ENCODE measurements around the gene LRRC4B. TPM values are rescaled to one million over a fixed set of nuclear protein-coding genes. Genes with fewer than 3 reads are reported as not detected.

LRRC4B gene
- total RNA-seq, 4 donors from 2014 or later: 0.33 to 0.81 (median 0.34) TPM; not detected in 1

DNA sequence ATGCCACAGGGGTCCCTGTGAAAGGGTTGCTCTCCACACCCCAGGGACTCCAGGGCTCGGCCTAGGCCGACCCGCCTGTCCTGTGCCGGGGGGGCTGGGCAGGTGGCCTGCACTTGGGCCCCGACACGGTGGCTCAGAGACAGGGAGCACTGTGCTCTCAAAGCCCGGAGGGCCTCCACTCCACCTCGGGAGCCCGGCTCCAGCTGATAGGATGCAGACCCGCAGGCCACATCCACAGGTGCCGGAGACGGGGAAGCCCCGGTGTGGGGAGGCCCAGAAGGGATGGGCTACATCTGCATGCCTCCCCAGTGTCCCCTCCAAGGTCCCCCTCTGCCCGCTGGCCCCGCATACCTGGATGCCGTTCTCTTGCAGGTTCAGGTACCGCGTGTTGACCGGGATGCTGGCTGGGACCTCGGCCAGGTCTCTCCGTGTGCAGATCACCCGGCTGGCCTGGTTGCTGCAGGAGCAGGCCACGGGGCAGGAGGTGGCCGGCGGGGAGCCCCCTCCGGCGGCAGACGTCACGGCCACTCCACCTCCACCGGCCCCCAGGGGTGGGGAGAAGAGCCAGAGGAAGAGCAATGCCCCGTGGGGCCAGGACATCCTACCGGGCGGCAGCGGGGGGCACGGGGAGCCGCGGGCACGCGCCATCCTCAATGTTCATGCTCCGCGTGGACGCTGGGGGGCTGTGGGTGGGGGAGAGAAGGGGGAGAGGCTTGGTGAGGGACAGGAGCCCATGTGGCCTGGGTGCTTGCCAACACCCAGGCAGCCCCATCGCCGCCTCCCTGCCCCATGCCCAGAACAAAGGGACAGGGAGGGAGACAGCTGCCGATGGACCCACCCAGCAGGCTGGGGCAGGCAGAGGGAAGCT, 19.8 kb downstream of the LRRC4B start:
- in situ Hi-C loops (cut with MboI; ENCODE audit: low sequenced_read_pairs in 4 of 4) (loop anchor here in 3 of 4 donors (25.0 kb wide), 1 partner anchor 239 kb away; the partner anchor contains the start of gene ACP4 (in 3 of the 3)), intact Hi-C loops (cut with DNase I; ENCODE audit: low total_unique reads) (no loop called here)
- Histone ChIP-seq H3K4me3 (no peak overlapping the region), H3K27ac (no peak overlapping the region), H3K9me3 (no peaks in the 10 kb centered on the region), H3K4me1 (no peaks in the 10 kb centered on the region), H3K36me3 (no peaks in the 10 kb centered on the region), H3K27me3 (peaks cover 14 to 25% (median 23%) of the 10 kb centered on the region in 3 donors)
- DNase-seq: no peak
- no peak for ATAC-seq
- TF ChIP-seq, protein P1, sequence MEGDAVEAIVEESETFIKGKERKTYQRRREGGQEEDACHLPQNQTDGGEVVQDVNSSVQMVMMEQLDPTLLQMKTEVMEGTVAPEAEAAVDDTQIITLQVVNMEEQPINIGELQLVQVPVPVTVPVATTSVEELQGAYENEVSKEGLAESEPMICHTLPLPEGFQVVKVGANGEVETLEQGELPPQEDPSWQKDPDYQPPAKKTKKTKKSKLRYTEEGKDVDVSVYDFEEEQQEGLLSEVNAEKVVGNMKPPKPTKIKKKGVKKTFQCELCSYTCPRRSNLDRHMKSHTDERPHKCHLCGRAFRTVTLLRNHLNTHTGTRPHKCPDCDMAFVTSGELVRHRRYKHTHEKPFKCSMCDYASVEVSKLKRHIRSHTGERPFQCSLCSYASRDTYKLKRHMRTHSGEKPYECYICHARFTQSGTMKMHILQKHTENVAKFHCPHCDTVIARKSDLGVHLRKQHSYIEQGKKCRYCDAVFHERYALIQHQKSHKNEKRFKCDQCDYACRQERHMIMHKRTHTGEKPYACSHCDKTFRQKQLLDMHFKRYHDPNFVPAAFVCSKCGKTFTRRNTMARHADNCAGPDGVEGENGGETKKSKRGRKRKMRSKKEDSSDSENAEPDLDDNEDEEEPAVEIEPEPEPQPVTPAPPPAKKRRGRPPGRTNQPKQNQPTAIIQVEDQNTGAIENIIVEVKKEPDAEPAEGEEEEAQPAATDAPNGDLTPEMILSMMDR (IDR thresholded peaks at IDR 0.05 in 4 of 5, conservative IDR thresholded peaks at IDR 0.05 in 1 of 5): no peak
- no peak for TF ChIP-seq POLR2A (IDR thresholded peaks at IDR 0.05)

DNA sequence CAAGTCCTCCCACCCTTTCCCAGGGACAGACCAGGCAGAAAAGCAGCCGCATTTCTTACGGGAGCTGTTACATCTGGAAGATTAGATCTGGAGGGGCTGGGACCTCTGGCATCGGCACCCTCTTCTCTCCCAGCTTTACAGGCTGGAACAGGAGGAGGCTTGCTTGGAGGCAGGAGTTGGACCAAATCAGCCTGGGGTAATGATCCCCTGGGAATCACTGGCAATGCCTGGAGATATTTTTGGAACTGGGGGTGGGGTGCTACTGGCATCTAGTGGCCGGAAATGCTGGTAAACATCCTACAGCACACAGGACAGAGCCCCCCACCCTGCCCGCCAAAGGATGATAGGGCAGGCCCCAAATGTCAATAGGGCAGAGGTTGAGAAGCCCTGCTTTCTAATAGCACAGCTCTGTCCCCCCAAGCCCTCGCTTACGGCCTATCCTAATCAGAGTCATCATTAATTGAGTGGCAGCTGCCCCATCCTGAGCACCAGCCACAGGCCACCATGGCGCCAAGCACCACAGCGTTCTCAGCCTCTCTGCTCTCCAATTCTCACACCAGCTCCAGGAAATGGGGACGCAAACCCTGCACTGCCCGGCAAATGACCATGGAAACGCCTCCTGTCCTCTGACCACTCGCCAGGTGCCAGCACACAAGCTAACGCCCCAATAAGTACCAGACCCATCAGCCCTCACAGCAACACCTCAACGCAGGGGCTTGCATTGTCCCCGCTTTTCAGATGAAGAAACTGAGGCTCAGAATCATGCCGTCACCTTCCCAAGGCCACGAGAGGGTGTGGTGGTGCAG, 20.6 kb downstream of the LRRC4B start:
- Histone ChIP-seq H3K27me3 (peaks cover 6 to 16% (median 15%) of the 10 kb centered on the region in 3 donors), H3K4me3 (no peak overlapping the region), H3K4me1 (no peaks in the 10 kb centered on the region), H3K27ac (no peak overlapping the region), H3K36me3 (no peaks in the 10 kb centered on the region), H3K9me3 (no peaks in the 10 kb centered on the region)
- TF ChIP-seq, protein P1 (IDR thresholded peaks at IDR 0.05 in 4 of 5, conservative IDR thresholded peaks at IDR 0.05 in 1 of 5): peak in 3 of 5 experiments; percentile 23 to 40 (median 25)
- no peak for TF ChIP-seq POLR2A (IDR thresholded peaks at IDR 0.05)
- in situ Hi-C loops (cut with MboI; ENCODE audit: low sequenced_read_pairs in 4 of 4) (loop anchor here in 3 of 4 donors (25.0 kb wide), 1 partner anchor 240 kb away; the partner anchor contains the start of gene ACP4 (in 3 of the 3)), intact Hi-C loops (cut with DNase I; ENCODE audit: low total_unique reads) (no loop called here)
- DNase-seq: no peak
- no peak for ATAC-seq

DNA sequence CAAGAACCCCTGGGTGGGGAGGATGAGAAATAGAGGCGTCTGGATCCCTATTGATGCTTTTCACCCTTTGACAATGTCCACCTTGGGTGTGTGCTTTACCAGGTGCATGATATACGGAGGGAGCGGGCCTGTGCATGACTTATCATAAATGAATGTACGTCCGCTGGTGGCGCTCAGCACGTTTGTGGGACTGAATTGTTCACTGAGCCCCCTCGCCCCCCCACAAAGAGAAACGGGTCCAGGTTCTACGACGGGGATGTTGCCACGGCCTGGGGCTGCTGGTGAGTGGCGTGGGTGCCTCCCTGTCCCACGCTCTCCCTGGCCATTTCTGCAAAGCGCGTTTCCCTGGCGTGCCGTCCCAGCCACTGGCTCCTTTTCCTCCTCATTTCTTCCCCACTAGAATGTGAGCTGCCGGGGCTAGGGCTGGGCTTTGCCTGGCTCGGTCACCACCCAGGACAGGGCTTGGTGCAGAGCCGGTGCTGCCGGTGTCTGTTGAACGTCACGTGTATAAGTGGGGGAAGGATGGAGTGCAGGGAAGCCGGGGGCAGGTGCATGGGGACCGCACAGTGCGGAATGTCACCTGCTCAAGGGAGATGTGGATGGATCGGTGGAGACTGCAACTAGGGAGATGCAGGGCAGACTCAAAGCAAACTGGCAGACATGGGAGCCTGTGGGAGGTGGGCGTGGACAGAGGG, 21.6 kb downstream of the LRRC4B start:
- in situ Hi-C loops (cut with MboI; ENCODE audit: low sequenced_read_pairs in 4 of 4): loop anchor here in 3 of 4 donors (25.0 kb wide), 1 partner anchor 241 kb away; the partner anchor contains the start of gene ACP4 (in 3 of the 3)

DNA sequence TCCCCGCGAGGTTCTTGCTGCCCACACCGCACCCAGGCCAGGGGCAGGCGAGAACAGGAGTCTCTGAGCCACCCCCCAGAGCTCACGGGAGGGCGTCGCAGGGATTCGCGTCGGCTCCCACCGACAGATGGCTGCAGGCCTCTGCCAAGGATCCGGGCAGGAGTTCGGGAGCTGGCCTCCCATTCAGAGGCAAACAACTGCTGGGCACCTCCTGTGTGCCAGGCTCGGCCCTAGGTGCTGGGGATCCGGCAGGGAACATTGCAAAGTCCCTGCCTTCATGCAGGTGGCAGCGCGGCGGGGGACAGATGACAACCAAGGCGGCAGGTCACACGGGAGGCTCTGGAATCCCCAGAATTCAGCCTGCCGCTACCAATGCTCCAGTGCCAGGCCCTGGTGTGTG, 25.3 kb downstream of the LRRC4B start:
- H3K27me3 ChIP-seq: peaks cover 0 to 4% (median 0%) of the 10 kb centered on the region in 3 donors
- intact Hi-C loops (cut with DNase I; ENCODE audit: low total_unique reads) (no loop called here), in situ Hi-C loops (cut with MboI; ENCODE audit: low sequenced_read_pairs in 4 of 4) (loop anchor here in 3 of 4 donors (25.0 kb wide), 1 partner anchor 244 kb away; the partner anchor contains the start of gene ACP4 (in 3 of the 3))
- TF ChIP-seq, protein P1 (IDR thresholded peaks at IDR 0.05 in 4 of 5, conservative IDR thresholded peaks at IDR 0.05 in 1 of 5): no peak
- TF ChIP-seq POLR2A (IDR thresholded peaks at IDR 0.05): no peak
- no peak overlapping the region for H3K27ac ChIP-seq
- H3K4me1 ChIP-seq: no peaks in the 10 kb centered on the region
- H3K4me3 ChIP-seq: no peak overlapping the region
- no peaks in the 10 kb centered on the region for H3K9me3 ChIP-seq
- DNase-seq (no peak), ATAC-seq (no peak)
- no peaks in the 10 kb centered on the region for H3K36me3 ChIP-seq

More for the DNA sequence above, 21.6 kb downstream of the LRRC4B start:
- Histone ChIP-seq H3K27ac (no peak overlapping the region), H3K9me3 (no peaks in the 10 kb centered on the region), H3K36me3 (no peaks in the 10 kb centered on the region), H3K27me3 (peaks cover 5 to 9% (median 8%) of the 10 kb centered on the region in 3 donors), H3K4me3 (no peak overlapping the region), H3K4me1 (no peaks in the 10 kb centered on the region)
- ATAC-seq (no peak), DNase-seq (no peak)
- TF ChIP-seq, protein P1 (IDR thresholded peaks at IDR 0.05 in 4 of 5, conservative IDR thresholded peaks at IDR 0.05 in 1 of 5): no peak
- no peak for TF ChIP-seq POLR2A (IDR thresholded peaks at IDR 0.05)
- intact Hi-C loops (cut with DNase I; ENCODE audit: low total_unique reads): no loop called here

All from gastrocnemius medialis (tissue), 4 donors.